Left lung (tissue), 10 donors: ENCODE results near the gene PTPRM. TPM values are rescaled to one million over a fixed set of nuclear protein-coding genes. Genes with fewer than 3 reads are reported as not detected.

Experiments used
- ATAC-seq: fragments of 200-7000 bp; cut with Tn5 transposase; one replicate; pipeline ENCODE4 v1.9.1; 2020; ENCODE audit warnings: moderate library complexity
- DNase-seq, 4 donors: peaks; one replicate each; pipeline ENCODE4 v3.0.0-alpha.2; 2013 to 2020
- H3K27ac ChIP-seq, 2 donors: fragments of 200-600 bp; sonication (generic) in 1 of 2; one replicate each; pipeline versions ENCODE4 v1.5.0 to v1.8.0; 2020 to 2021
- H3K27me3 ChIP-seq, 2 donors: fragments of 200-600 bp; sonication (generic) in 1 of 2; one replicate each; pipeline versions ENCODE4 v1.5.0 to v1.8.0; 2020 to 2021
- H3K36me3 ChIP-seq, 2 donors: fragments of 200-600 bp; sonication (generic) in 1 of 2; one replicate each; pipeline versions ENCODE4 v1.5.0 to v1.8.0; 2020 to 2021
- H3K4me1 ChIP-seq, 2 donors: fragments of 200-600 bp; one replicate each; pipeline ENCODE4 v1.8.0; 2021
- H3K4me3 ChIP-seq, 2 donors: fragments of 200-600 bp; sonication (generic) in 1 of 2; one replicate each; pipeline versions ENCODE4 v1.5.0 to v1.8.0; 2020 to 2021; ENCODE audit warnings: mild to moderate bottlenecking in 1 of 2
- H3K9me3 ChIP-seq, 2 donors: fragments of 200-600 bp; sonication (generic) in 1 of 2; one replicate each; pipeline versions ENCODE4 v1.5.0 to v1.8.0; 2020 to 2021
- intact Hi-C, 2 donors: fragments of 100-400 bp; cut with DNase I; formaldehyde crosslinking; loops; one replicate each; pipeline versions ENCODE4 v1.11.2 to v1.14.2; 2022
- polyA plus RNA-seq, 6 donors: library from polyadenylated mRNA; unstranded; fragments of 120-200 nt; gene quantifications; one replicate each; pipeline ENCODE4 v1.2.1, GENCODE V29; 2013; ENCODE audit not compliant: insufficient read length in 6 of 6
- total RNA-seq, 2 donors: library from RNA; stranded (reverse); fragmentation: NEBNext Ultra II Directional; extraction: Animal tissue kit (Norgen Biotek cat#: 25700); gene quantifications; one replicate each; pipeline ENCODE4 v1.2.1, GENCODE V29; 2021
- TF ChIP-seq, protein P1 (sequence below), 2 donors: fragments of 200-600 bp; sonication (generic) in 1 of 2; IDR thresholded peaks; one replicate each; pipeline versions ENCODE4 v1.5.0 to v1.8.0; 2021; ENCODE audit warnings: antibody characterized with exemption in 2 of 2
- donor health status: DM: no; HTN: yes; CAD: no.
- donor health status: DM: no; HTN: no; CAD: no.

PTPRM gene
- total and polyA plus RNA-seq, 8 donors: 76.4 to 99.6 (median 90.1) TPM

DNA sequence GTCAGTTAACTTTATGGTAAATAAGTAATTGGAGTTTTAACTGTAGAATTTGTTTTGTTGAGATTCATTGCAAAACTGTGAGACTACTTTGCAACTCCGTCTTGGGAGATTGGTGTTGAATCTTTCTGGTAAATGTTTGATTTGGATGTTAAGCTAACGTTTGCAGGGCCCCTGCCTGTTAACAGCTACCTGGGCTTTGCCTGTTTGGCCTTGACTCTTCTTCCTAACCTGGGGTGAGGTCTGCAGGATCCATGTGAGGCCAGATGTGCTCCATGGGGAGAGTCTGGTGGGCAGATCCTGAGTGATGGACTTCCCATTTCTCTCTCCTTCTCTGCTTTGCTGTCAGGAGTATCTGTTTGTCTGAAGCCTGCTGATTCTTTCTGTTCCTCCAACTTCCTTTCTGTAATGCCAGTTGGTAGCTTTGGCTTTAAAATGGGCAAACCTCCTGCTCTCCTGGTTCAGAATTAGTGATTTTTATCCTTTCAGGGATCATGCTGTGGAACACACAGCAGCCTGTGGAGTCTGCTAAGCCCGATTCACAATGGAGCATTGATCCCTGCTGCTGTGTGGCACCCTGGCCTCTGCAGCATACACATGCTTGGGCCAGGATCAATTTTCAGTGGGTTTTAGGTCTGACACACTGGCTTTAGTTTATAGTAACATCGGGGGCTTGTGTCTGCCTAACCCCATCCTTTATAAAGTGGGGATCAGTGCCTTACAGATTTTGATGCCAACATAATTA lies 36.3 kb downstream of the PTPRM start:
- peaks cover 3 to 25% of the 10 kb centered on the region in 2 donors for H3K4me1 ChIP-seq
- H3K9me3 ChIP-seq: no peaks in the 10 kb centered on the region
- no peak overlapping the region for H3K27ac ChIP-seq
- no peaks in the 10 kb centered on the region for H3K27me3 ChIP-seq
- DNase-seq (no peak), ATAC-seq (no peak)
- H3K4me3 ChIP-seq: no peak overlapping the region
- H3K36me3 ChIP-seq: no peaks in the 10 kb centered on the region
- TF ChIP-seq, protein P1, sequence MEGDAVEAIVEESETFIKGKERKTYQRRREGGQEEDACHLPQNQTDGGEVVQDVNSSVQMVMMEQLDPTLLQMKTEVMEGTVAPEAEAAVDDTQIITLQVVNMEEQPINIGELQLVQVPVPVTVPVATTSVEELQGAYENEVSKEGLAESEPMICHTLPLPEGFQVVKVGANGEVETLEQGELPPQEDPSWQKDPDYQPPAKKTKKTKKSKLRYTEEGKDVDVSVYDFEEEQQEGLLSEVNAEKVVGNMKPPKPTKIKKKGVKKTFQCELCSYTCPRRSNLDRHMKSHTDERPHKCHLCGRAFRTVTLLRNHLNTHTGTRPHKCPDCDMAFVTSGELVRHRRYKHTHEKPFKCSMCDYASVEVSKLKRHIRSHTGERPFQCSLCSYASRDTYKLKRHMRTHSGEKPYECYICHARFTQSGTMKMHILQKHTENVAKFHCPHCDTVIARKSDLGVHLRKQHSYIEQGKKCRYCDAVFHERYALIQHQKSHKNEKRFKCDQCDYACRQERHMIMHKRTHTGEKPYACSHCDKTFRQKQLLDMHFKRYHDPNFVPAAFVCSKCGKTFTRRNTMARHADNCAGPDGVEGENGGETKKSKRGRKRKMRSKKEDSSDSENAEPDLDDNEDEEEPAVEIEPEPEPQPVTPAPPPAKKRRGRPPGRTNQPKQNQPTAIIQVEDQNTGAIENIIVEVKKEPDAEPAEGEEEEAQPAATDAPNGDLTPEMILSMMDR (IDR thresholded peaks at IDR 0.05): no peak
- intact Hi-C loops: no loop called here

DNA sequence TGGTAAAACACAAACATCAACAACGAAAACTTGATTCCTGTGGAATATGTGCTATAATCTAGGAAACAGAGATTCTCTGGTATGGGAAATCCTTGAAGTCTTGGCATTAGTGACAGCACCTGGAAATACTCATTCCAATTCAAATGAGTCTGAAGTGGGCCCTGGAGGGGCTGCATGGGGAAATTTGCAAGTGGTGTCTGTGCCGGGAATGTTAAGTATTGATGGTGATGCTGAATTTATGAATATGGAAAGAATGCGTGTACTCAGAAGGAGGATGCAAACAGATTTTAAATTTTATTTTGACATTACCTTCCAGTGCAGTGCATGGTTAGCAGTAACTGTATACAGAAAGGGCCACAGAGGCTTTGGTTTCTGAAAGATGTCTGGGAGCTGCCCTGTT lies 37.2 kb downstream of the PTPRM start:
- no peak overlapping the region for H3K4me3 ChIP-seq
- TF ChIP-seq, protein P1 (IDR thresholded peaks at IDR 0.05): no peak
- H3K27ac ChIP-seq: no peak overlapping the region
- no peaks in the 10 kb centered on the region for H3K27me3 ChIP-seq
- H3K36me3 ChIP-seq: no peaks in the 10 kb centered on the region
- DNase-seq: no peak
- no peaks in the 10 kb centered on the region for H3K9me3 ChIP-seq
- peaks cover 4 to 32% of the 10 kb centered on the region in 2 donors for H3K4me1 ChIP-seq
- intact Hi-C loops: no loop called here
- no peak for ATAC-seq

- H3K4me1 ChIP-seq: peaks cover 4 to 27% of the 10 kb centered on the region in 2 donors
- H3K9me3 ChIP-seq: no peaks in the 10 kb centered on the region
- TF ChIP-seq, protein P1 (IDR thresholded peaks at IDR 0.05): no peak
- intact Hi-C loops: no loop called here
- H3K27ac ChIP-seq: no peak overlapping the region
- H3K27me3 ChIP-seq: no peaks in the 10 kb centered on the region
- no peak overlapping the region for H3K4me3 ChIP-seq
- H3K36me3 ChIP-seq: no peaks in the 10 kb centered on the region
- no peak for DNase-seq
- ATAC-seq: no peak
These were observed 38.6 kb downstream of the PTPRM start for GRCh38 chr18:7605705-7606104.

DNA sequence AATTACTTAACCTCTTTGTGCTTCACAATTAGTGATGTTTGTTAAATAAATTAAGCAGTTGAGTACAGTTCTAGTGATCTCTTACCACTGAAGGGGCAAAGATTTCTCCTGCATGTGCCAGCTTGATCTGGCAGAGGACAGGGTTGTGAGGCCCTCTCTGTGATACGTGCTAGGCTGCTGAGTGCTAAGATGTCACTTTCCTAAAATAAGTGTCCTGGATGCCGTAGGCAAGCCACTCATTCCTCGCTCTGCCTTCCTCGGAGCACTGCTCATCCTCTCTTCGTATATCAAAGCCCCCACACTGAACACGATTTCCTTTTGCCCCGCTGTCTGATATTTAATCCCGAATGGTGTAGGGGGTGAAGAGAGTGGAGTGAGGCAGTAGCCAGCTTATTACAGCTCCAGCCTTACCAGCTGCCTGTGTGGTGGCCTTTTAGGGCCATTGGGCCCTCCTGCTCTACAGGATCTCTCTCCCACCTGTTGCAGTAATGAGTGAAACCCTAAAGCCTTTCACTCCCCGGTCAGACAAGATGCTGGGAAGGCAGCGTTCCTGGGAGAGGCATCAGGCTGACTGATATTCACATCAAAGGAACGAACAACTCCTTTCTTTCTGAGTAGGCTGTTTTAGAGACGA lies 40.5 kb downstream of the PTPRM start:
- Histone ChIP-seq H3K27ac (peak overlapping the region in 1 of 2 donors; percentile 39), H3K9me3 (no peaks in the 10 kb centered on the region), H3K4me3 (no peak overlapping the region), H3K27me3 (no peaks in the 10 kb centered on the region), H3K4me1 (peaks cover 4 to 27% of the 10 kb centered on the region in 2 donors), H3K36me3 (no peaks in the 10 kb centered on the region)
- ATAC-seq (no peak), DNase-seq (no peak)
- intact Hi-C loops: no loop called here
- TF ChIP-seq, protein P1 (IDR thresholded peaks at IDR 0.05): no peak

DNA sequence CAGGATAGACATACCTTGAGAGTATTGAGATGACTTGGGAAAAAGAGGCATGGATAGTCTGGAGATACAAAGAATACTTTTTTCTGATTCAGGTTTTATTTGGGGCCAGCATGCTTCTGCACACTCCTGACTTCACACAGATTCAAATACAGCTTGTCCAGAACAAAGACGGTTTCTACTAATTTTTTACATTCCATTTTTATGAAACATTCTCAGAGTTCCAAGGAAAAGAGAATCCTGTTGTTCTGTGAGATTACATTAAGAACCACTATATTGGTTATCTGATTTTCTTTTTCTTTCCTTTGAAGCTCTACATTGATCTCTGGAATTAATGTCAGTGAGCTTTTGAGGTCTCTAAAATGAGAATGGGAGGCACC lies 41.0 kb downstream of the PTPRM start:
- TF ChIP-seq, protein P1 (IDR thresholded peaks at IDR 0.05): no peak
- peaks cover 4 to 27% of the 10 kb centered on the region in 2 donors for H3K4me1 ChIP-seq
- DNase-seq: no peak
- H3K4me3 ChIP-seq: no peak overlapping the region
- no peak for ATAC-seq
- H3K27me3 ChIP-seq: no peaks in the 10 kb centered on the region
- H3K27ac ChIP-seq: peak overlapping the region in 1 of 2 donors; percentile 39
- intact Hi-C loops: no loop called here
- no peaks in the 10 kb centered on the region for H3K36me3 ChIP-seq
- H3K9me3 ChIP-seq: no peaks in the 10 kb centered on the region
